GM23338 (cell line): ENCODE results near the gene EPHA3. TPM values are rescaled to one million over a fixed set of nuclear protein-coding genes. Genes with fewer than 3 reads are reported as not detected.

Source experiments
- ATAC-seq: fragments of 200-7000 bp; cut with Tn5 transposase; 3 replicates; pipeline ENCODE4 v1.9.1; 2020
- DNase-seq: peaks from one replicate; pipeline ENCODE4 v3.0.0-alpha.2; 2015; ENCODE audit warnings: low spot score
- H2AFZ ChIP-seq: fragments of 200-600 bp; sonication (generic); 2 replicates; pipeline ENCODE4 v1.8.0; 2016; ENCODE audit warnings: antibody characterized with exemption, mild to moderate bottlenecking, moderate library complexity
- H3F3A ChIP-seq: fragments of 200-600 bp; sonication (generic); replicated peaks from 2 replicates; pipeline ENCODE4 v1.8.0; 2017; ENCODE audit warnings: antibody characterized with exemption, mixed run types, low read depth
- H3K27ac ChIP-seq: fragments of 200-600 bp; sonication (generic); 2 replicates; pipeline ENCODE4 v1.6.1; 2016; ENCODE audit warnings: low read depth
- H3K27me3 ChIP-seq: fragments of 200-600 bp; sonication (generic); 2 replicates; pipeline ENCODE4 v1.8.0; 2016; ENCODE audit warnings: mild to moderate bottlenecking, mixed run types, moderate library complexity; ENCODE audit not compliant: insufficient read depth
- H3K36me3 ChIP-seq: fragments of 200-600 bp; sonication (generic); 2 replicates; pipeline ENCODE4 v1.8.0; 2016; ENCODE audit warnings: mild to moderate bottlenecking; ENCODE audit not compliant: insufficient read depth
- H3K4me1 ChIP-seq: fragments of 200-600 bp; sonication (generic); 2 replicates; pipeline ENCODE4 v1.8.0; 2016; ENCODE audit warnings: mild to moderate bottlenecking, moderate library complexity; ENCODE audit not compliant: insufficient read depth
- H3K4me2 ChIP-seq: fragments of 200-600 bp; sonication (generic); 2 replicates; pipeline ENCODE4 v1.7.1; 2017; ENCODE audit warnings: mixed run types
- H3K4me3 ChIP-seq: fragments of 200-600 bp; sonication (generic); 2 replicates; pipeline ENCODE4 v1.6.1; 2016; ENCODE audit warnings: mixed run types
- H3K79me2 ChIP-seq: fragments of 200-600 bp; sonication (generic); replicated peaks from 2 replicates; pipeline ENCODE4 v1.8.0; 2017; ENCODE audit warnings: mild to moderate bottlenecking; ENCODE audit not compliant: insufficient read depth
- H3K9me2 ChIP-seq: fragments of 200-600 bp; sonication (generic); 2 replicates; pipeline ENCODE4 v1.8.0; 2017; ENCODE audit not compliant: insufficient read depth
- H4K20me1 ChIP-seq: fragments of 200-600 bp; sonication (generic); replicated peaks from 2 replicates; pipeline ENCODE4 v1.8.0; 2017; ENCODE audit warnings: mild to moderate bottlenecking; ENCODE audit not compliant: insufficient read depth
- H3K27ac Mint-ChIP-seq: 2 replicates; pipeline ENCODE4 v1.8.0; 2020; ENCODE audit warnings: inconsistent platforms, mild to moderate bottlenecking, moderate library complexity, mixed read lengths
- H3K27me3 Mint-ChIP-seq: 3 replicates; pipeline ENCODE4 v1.8.0; 2022; ENCODE audit warnings: low read depth, mild to moderate bottlenecking, moderate library complexity, mixed read lengths, inconsistent platforms; ENCODE audit not compliant: insufficient read depth, poor library complexity
- H3K36me3 Mint-ChIP-seq: 3 replicates; pipeline ENCODE4 v1.8.0; 2021; ENCODE audit warnings: low read depth, mild to moderate bottlenecking, inconsistent platforms, moderate library complexity, mixed read lengths
- H3K4me1 Mint-ChIP-seq: 3 replicates; pipeline ENCODE4 v1.8.0; 2020; ENCODE audit warnings: mild to moderate bottlenecking, inconsistent platforms, mixed read lengths
- H3K4me3 Mint-ChIP-seq: 3 replicates; pipeline ENCODE4 v1.8.0; 2021; ENCODE audit warnings: moderate library complexity, mild to moderate bottlenecking, inconsistent platforms, mixed read lengths
- H3K9me3 Mint-ChIP-seq: 3 replicates; pipeline ENCODE4 v1.8.0; 2020; ENCODE audit warnings: moderate library complexity, mild to moderate bottlenecking, inconsistent platforms, mixed read lengths
- CREB1 ChIP-seq: fragments of 250-450 bp; sonication (Bioruptor Pico); IDR thresholded peaks from 2 replicates; pipeline ENCODE4 v1.5.0; 2020; ENCODE audit warnings: low read depth, mild to moderate bottlenecking, moderate library complexity
- CTCF ChIP-seq, 2 experiments: fragments of 200-600 bp in 1 of 2; sonication (generic) in 1 of 2; conservative IDR thresholded peaks; 2 replicates each; pipeline versions ENCODE4 v1.5.1 to v1.6.1; 2016 to 2017; ENCODE audit warnings: antibody characterized with exemption in 2 of 2, low read depth in 2 of 2, mild to moderate bottlenecking in 2 of 2, moderate library complexity in 1 of 2
- ETS1 ChIP-seq: IDR thresholded peaks from 2 replicates; pipeline ENCODE4 v1.6.1; 2016; ENCODE audit warnings: antibody characterized with exemption
- EZH2 ChIP-seq: fragments of 200-600 bp; sonication (generic); IDR thresholded peaks from one replicate; pipeline ENCODE4 v1.8.0; 2017; ENCODE audit warnings: antibody characterized with exemption, mild to moderate bottlenecking, low read depth; ENCODE audit not compliant: unreplicated experiment
- EZH2phosphoT487 ChIP-seq: fragments of 200-600 bp; sonication (generic); IDR thresholded peaks from one replicate; pipeline ENCODE4 v1.8.1; 2018; ENCODE audit warnings: antibody characterized with exemption; ENCODE audit not compliant: unreplicated experiment
- JUNB ChIP-seq: IDR thresholded peaks from one replicate; pipeline ENCODE4 v1.6.1; 2016; ENCODE audit warnings: antibody characterized with exemption; ENCODE audit not compliant: unreplicated experiment
- NANOG ChIP-seq: IDR thresholded peaks from 2 replicates; pipeline ENCODE4 v1.6.1; 2016; ENCODE audit warnings: antibody characterized with exemption, borderline replicate concordance
- POLR2AphosphoS5 ChIP-seq: IDR thresholded peaks from 2 replicates; pipeline ENCODE4 v1.6.1; 2016; ENCODE audit warnings: antibody characterized with exemption, low read depth
- REST ChIP-seq: IDR thresholded peaks from one replicate; pipeline ENCODE4 v1.6.1; 2018; ENCODE audit warnings: antibody characterized with exemption; ENCODE audit not compliant: unreplicated experiment
- STAT1 ChIP-seq: IDR thresholded peaks from one replicate; pipeline ENCODE4 v1.6.1; 2016; ENCODE audit warnings: antibody characterized with exemption; ENCODE audit not compliant: unreplicated experiment
- ZNF114 ChIP-seq: fragments of 250-450 bp; sonication (Bioruptor Pico); IDR thresholded peaks from 2 replicates; pipeline ENCODE4 v1.5.0; 2020; ENCODE audit warnings: mild to moderate bottlenecking, moderate library complexity
- ZNF331 ChIP-seq: fragments of 250-450 bp; sonication (Bioruptor Pico); IDR thresholded peaks from 2 replicates; pipeline ENCODE4 v1.5.0; 2020; ENCODE audit warnings: low read depth, mild to moderate bottlenecking, moderate library complexity
- ZNF462 ChIP-seq: fragments of 250-450 bp; sonication (Bioruptor Pico); IDR thresholded peaks from 2 replicates; pipeline ENCODE4 v1.5.0; 2020; ENCODE audit warnings: mild to moderate bottlenecking, moderate library complexity
- polyA plus RNA-seq: library from polyadenylated mRNA; unstranded; fragments of >200 nt; fragmentation: Nextera tagmentation; extraction: Ambion mirVana; gene quantifications from 2 replicates; pipeline ENCODE4 v1.2.1, GENCODE V29; 2016
- total RNA-seq: library from RNA; depleted of rRNA; stranded (reverse); fragments of >200 nt; shearing (Covaris generic); gene quantifications from 2 replicates; pipeline ENCODE4 v1.2.3, GENCODE V29; 2014

The EPHA3 gene
- total and polyA plus RNA-seq, 2 experiments from 2014 or later = 0.05 to 0.21 TPM

- no peaks in the 10 kb centered on the region for H3K4me1 ChIP-seq
- no peaks in the 10 kb centered on the region for H3F3A ChIP-seq
- no peaks in the 10 kb centered on the region for H3K4me1 Mint-ChIP-seq
- no peaks in the 10 kb centered on the region for H3K36me3 ChIP-seq
- no peaks in the 10 kb centered on the region for H4K20me1 ChIP-seq
- H3K79me2 ChIP-seq = no peaks in the 10 kb centered on the region
- no peak for DNase-seq
- TF ChIP-seq STAT1 (no peak), CREB1 (no peak), ZNF114 (no peak), REST (no peak), ETS1 (no peak), ZNF331 (CRISPR knock-in tag) (no peak), JUNB (no peak), ZNF462 (CRISPR knock-in tag) (no peak), EZH2 (no peak), CTCF (conservative IDR thresholded peaks at IDR 0.05; ENCODE audit: low read depth in 2 of 2) (no peak), EZH2phosphoT487 (no peak), POLR2AphosphoS5 (no peak), NANOG (no peak)
- ATAC-seq = no peak
- H3K9me3 Mint-ChIP-seq = no peaks in the 10 kb centered on the region
- H3K4me2 ChIP-seq = no peak overlapping the region
- no peak overlapping the region for H3K4me3 ChIP-seq
- H3K27me3 Mint-ChIP-seq = peaks cover 2% of the 10 kb centered on the region
- H3K27ac Mint-ChIP-seq = no peak overlapping the region
- H3K4me3 Mint-ChIP-seq = no peak overlapping the region
- no peak overlapping the region for H3K27ac ChIP-seq
- H3K36me3 Mint-ChIP-seq = no peaks in the 10 kb centered on the region
- no peaks in the 10 kb centered on the region for H3K27me3 ChIP-seq
- H2AFZ ChIP-seq = no peak overlapping the region
- no peaks in the 10 kb centered on the region for H3K9me2 ChIP-seq
Observed at GRCh38 chr3:89198591-89198990, 91.2 kb downstream of the EPHA3 start.
